Subcutaneous adipose tissue (tissue), 4 donors: ENCODE data around the gene ZNF189. TPM values are rescaled to one million over a fixed set of nuclear protein-coding genes. Genes with fewer than 3 reads are reported as not detected.

Experiments
- total RNA-seq, 4 donors: library from RNA; depleted of rRNA; stranded (reverse); fragments of >200 nt; gene quantifications; one replicate each; pipeline ENCODE4 v1.1.0, GENCODE V29; 2016
- TF ChIP-seq, protein P1 (sequence below): fragments of 450-650 bp; IDR thresholded peaks from one replicate; pipeline ENCODE4 v1.5.1; 2016; ENCODE audit warnings: low read depth, mild to moderate bottlenecking, control low read depth, antibody characterized with exemption, moderate library complexity

The ZNF189 gene
- total RNA-seq, 4 donors from 2014 or later, result 24.6 to 31.9 (median 29.5) TPM

DNA sequence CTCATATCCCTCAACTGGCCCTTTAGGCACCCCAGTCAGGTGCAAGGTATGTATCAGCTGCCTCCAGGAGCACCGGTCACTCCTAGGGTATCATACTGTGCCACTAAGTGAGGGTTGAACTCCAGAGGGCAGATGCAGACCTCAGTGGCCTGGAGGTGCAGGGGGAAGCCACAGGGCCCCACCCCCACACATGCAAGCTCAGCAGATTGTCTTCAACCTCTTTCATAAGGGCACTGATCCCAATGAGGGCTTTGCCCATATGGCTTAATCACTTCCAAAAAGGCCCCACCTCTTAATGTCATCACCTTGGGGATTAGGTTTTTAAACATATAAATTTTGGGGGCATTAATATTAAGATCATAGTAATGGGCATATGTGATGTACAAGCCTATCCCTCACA, 42.0 kb upstream of the ZNF189 start:
- TF ChIP-seq, protein P1, sequence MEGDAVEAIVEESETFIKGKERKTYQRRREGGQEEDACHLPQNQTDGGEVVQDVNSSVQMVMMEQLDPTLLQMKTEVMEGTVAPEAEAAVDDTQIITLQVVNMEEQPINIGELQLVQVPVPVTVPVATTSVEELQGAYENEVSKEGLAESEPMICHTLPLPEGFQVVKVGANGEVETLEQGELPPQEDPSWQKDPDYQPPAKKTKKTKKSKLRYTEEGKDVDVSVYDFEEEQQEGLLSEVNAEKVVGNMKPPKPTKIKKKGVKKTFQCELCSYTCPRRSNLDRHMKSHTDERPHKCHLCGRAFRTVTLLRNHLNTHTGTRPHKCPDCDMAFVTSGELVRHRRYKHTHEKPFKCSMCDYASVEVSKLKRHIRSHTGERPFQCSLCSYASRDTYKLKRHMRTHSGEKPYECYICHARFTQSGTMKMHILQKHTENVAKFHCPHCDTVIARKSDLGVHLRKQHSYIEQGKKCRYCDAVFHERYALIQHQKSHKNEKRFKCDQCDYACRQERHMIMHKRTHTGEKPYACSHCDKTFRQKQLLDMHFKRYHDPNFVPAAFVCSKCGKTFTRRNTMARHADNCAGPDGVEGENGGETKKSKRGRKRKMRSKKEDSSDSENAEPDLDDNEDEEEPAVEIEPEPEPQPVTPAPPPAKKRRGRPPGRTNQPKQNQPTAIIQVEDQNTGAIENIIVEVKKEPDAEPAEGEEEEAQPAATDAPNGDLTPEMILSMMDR, result no peak

DNA sequence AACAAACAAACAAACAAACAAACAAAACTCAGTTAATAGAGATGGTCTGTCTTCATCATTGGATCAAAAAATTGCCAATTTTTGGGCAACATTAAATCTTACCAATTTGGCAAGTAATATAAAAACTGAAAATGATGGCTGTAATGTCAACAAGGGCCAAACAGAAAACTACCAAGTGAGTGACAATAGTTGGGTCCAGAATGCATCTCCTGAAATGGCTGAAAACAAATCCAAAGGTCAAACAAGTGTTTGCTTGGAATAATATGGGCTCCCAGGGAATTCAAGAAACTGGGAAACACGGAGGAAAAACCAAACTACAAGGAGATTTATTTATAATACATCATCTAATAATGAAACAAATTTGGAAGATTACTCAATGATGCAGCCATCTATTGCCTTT, 39.0 kb upstream of the ZNF189 start:
- TF ChIP-seq, protein P1, result no peak

DNA sequence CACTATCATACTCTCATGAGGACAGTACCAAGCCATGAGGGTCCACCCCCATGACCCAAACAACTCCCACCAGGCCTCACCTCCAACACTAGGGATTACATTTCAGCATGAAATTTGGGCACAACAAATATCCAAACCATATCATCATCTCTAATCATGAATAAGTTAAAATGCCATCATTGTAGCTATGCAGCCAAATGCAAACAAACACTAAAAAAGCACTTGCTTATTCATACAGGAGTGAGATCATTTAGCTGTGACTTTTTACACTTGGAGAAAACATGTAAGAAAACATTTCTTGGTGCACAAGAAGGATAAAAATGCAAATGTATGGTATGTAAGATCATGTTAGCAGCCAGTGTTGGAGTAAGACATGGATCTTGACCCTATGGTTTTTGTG, 38.0 kb upstream of the ZNF189 start:
- TF ChIP-seq, protein P1, result no peak

- TF ChIP-seq, protein P1, result no peak
Measured at GRCh38 chr9:101362450-101362849, 36.2 kb upstream of the ZNF189 start.

- TF ChIP-seq, protein P1, result no peak
Measured at GRCh38 chr9:101365181-101365580, 33.5 kb upstream of the ZNF189 start.

GRCh38 chr9:101366038-101366756, 32.5 kb upstream of the ZNF189 start:
- TF ChIP-seq, protein P1, result no peak

GRCh38 chr9:101367323-101367722, 31.3 kb upstream of the ZNF189 start:
- TF ChIP-seq, protein P1, result no peak
